K562 (cell line): ENCODE data around the gene RACGAP1.

Experiments
- ATF3 ChIP-seq, 2 experiments: fragments of 450-650 bp in 1 of 2; sonication (generic) in 1 of 2; formaldehyde crosslinking in 1 of 2; IDR thresholded peaks in 1 of 2; conservative IDR thresholded peaks in 1 of 2; 2 replicates each; pipeline versions ENCODE4 v1.6.1 to v1.8.1; 2016 to 2023; ENCODE audit warnings: mild to moderate bottlenecking in 2 of 2, moderate library complexity in 2 of 2, inconsistent platforms in 1 of 2, missing genetic modification reagents in 1 of 2
- MXI1 ChIP-seq: IDR thresholded peaks from 2 replicates; pipeline ENCODE4 v1.6.1; 2011; ENCODE audit warnings: low read depth, mild to moderate bottlenecking, improper control_type of control experiment, low read length
- NONO ChIP-seq, 2 experiments: fragments of 200-400 bp in 1 of 2; fragments of 450-650 bp in 1 of 2; formaldehyde crosslinking in 1 of 2; IDR thresholded peaks; 2 replicates each; pipeline ENCODE4 v1.6.1; 2017; ENCODE audit warnings: low read depth in 2 of 2, mild to moderate bottlenecking in 2 of 2, moderate library complexity in 2 of 2, low read length in 1 of 2
- RNF219 ChIP-seq: fragments of 250-450 bp; sonication (Bioruptor Pico); IDR thresholded peaks from 2 replicates; pipeline ENCODE4 v1.5.0; 2022; ENCODE audit warnings: mild to moderate bottlenecking
- SMC3 ChIP-seq: conservative IDR thresholded peaks from 2 replicates; pipeline ENCODE4 v1.6.1; 2011; ENCODE audit warnings: low read depth, low read length, improper control_type of control experiment; ENCODE audit not compliant: insufficient read depth
- SRSF7 ChIP-seq: fragments of 200-400 bp; formaldehyde crosslinking; optimal IDR thresholded peaks from 2 replicates; pipeline ENCODE3; 2017; ENCODE audit warnings: mild to moderate bottlenecking, low read depth, low read length
- ZBTB2 ChIP-seq: fragments of 450-650 bp; IDR thresholded peaks from 2 replicates; pipeline ENCODE4 v1.6.1; 2016; ENCODE audit warnings: antibody characterized with exemption
- ZNF24 ChIP-seq: fragments of 450-650 bp; IDR thresholded peaks from 2 replicates; pipeline ENCODE4 v1.6.1; 2016

- no peak for TF ChIP-seq ZNF24
- TF ChIP-seq SMC3, result no peak
- TF ChIP-seq SRSF7, result no peak
- no peak for TF ChIP-seq ATF3 (IDR thresholded peaks at IDR 0.05)
- TF ChIP-seq ATF3 (CRISPR knock-in tag; conservative IDR thresholded peaks at IDR 0.05), result no peak
- TF ChIP-seq NONO (IDR thresholded peaks at IDR 0.05; ENCODE audit: low read depth in 2 of 2, low read length in 1 of 2), result no peak
- TF ChIP-seq RNF219 (CRISPR knock-in tag), result no peak
- TF ChIP-seq ZBTB2, result no peak
- TF ChIP-seq MXI1, result no peak
Measured at GRCh38 chr12:49978125-49978524, 47.2 kb downstream of the RACGAP1 start.
